Myocyte (in vitro differentiated cells): ENCODE data around the gene ZNF792. TPM values are rescaled to one million over a fixed set of nuclear protein-coding genes. Genes with fewer than 3 reads are reported as not detected.
"Not testable (repeated sequence)": the region's sequence is repeated elsewhere in the genome, so short reads cannot be mapped to it uniquely, and the experiment has no call there.

Experiments used
- DNase-seq: peaks from one replicate; pipeline ENCODE4 v3.0.0-alpha.2; 2012; ENCODE audit warnings: low read depth
- total RNA-seq: library from RNA; depleted of rRNA; stranded (reverse); fragments of >200 nt; gene quantifications from 2 replicates; pipeline ENCODE4 v1.2.3, GENCODE V29; 2014

The ZNF792 gene
- total RNA-seq, 1 donor from 2014 or later: 0.96 TPM

GRCh38 chr19:34926361-34926684 lies 37.7 kb downstream of the ZNF792 start:
- DNase-seq: no peak

DNA sequence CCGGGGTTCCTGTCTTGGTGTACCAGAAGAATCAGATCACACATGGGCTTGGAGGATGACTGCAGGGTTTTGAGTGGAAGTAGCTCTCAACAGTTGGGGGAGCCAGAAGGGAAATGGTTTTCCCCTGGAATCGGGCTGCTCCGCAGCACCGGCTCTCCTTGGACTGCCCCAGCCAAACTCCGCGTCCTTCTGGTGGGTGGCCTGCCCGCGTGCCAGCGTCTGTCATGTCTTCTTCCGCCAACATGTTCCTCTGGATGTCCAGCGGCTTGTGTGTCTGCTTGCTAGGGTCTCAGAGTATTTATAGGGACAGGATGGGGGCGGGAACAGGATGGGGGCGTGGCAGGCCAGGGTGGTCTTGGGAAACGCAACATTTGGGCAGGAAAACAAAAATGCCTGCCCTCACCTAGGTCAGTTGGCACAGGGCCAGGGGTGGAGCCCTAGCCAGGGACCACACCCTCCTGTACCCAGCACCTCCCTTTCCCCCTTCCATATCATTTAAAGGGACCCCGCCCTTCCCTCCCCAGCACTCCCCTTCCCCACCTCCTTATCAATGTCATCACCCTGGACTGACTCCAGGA lies 38.7 kb downstream of the ZNF792 start:
- DNase-seq: no peak

GRCh38 chr19:34920090-34920786 lies 43.8 kb downstream of the ZNF792 start:
- not testable (repeated sequence) for DNase-seq

GRCh38 chr19:34918190-34918589 lies 45.8 kb downstream of the ZNF792 start:
- DNase-seq: no peak

GRCh38 chr19:34917144-34917543 lies 46.9 kb downstream of the ZNF792 start:
- DNase-seq: not testable (repeated sequence)

- DNase-seq: no peak
Observed at GRCh38 chr19:34910770-34911169, 53.3 kb downstream of the ZNF792 start.

Other genes starting within 250 kb of the ZNF792 start
- gene ZNF181, start 230.0 kb downstream of the ZNF792 start, total RNA-seq: 46.1 and 62.6 TPM in 2 replicates
- 11.5 and 14.0 TPM in 2 replicates for gene ZNF599, start 191.0 kb downstream of the ZNF792 start, total RNA-seq
- 3.9 and 4.7 TPM in 2 replicates for gene ZNF30, start 37.3 kb downstream of the ZNF792 start, total RNA-seq
- gene GRAMD1A, start 36.1 kb upstream of the ZNF792 start, total RNA-seq: 19.5 and 23.9 TPM in 2 replicates
- 21.8 and 28.4 TPM in 2 replicates for gene SCN1B, start 66.2 kb upstream of the ZNF792 start, total RNA-seq
- not detected in 2 replicates for gene HPN, start 77.5 kb upstream of the ZNF792 start, total RNA-seq
- gene FXYD3, start 151.6 kb upstream of the ZNF792 start, total RNA-seq: 0.91 TPM in 1 of 2 replicates, not detected in the other
- 0.68 and 1.4 TPM in 2 replicates for gene LGI4, start 170.8 kb upstream of the ZNF792 start, total RNA-seq
- 22.9 and 36.6 TPM in 2 replicates for gene FXYD1, start 174.6 kb upstream of the ZNF792 start, total RNA-seq
- gene FXYD7, start 179.0 kb upstream of the ZNF792 start, total RNA-seq: not detected in 2 replicates
- 12.0 and 19.5 TPM in 2 replicates for gene FXYD5, start 190.5 kb upstream of the ZNF792 start, total RNA-seq